Nucleus accumbens (tissue), 56 donors: ENCODE measurements around the gene TTLL5.
"Not testable (repeated sequence)": the region's sequence is repeated elsewhere in the genome, so short reads cannot be mapped to it uniquely, and the experiment has no call there.

Experiments used
- DNase-seq, 56 donors: peaks; one replicate each; lab custom pipeline; 2025; lab: John Stamatoyannopoulos, UW

Gene TTLL5

DNA sequence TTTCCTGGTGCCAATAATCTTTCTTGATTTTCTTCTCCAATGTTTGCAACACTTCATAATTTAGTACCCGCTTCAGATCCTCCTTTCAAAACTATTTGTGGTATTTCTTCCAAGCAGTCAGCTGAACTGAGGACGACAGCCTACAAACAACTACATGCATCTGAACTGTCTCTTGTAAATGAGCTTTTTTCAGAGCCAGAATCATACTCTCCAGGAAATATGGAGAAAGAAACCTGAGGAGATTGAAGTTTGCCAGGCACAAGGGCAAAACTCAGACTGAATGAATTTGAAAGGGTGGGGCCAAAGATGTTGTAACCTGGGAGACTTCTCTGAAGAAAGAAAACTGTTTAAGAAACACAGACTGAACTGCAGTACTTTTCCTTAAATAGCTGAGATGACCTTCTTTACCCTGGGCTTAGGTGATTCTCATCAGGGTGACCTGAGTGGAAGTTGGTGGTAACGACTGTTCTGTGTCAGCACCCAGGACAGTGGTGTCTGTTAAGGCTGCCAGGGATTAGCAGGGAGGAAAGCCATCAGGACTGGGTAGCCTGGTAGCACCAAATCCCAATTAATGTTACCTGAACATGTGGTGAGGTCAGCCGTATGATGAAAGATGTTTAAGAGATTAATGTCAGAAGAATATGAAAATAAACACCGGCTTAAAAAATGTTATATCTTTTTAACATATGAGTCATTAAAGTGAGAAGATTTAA lies 225.7 kb downstream of the TTLL5 start:
- DNase-seq: no peak

DNA sequence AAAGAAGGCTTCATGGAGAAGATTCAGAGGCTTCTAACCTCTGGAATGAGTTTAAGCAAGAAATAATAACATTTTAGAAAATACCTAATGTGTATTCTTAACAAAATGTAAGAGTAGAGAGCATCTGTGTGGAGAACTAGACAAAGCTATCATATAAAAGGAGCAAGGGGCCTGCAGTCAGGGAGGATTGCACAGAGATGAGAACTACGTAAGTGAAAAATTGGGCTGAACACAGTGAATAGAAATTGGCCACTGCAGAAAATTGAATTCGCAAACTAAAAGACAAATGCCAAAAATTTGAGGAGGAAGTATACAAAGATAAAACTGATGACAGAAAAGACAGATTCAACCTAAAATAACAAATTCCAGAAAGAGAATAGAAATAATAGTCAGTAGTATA lies 227.9 kb downstream of the TTLL5 start:
- DNase-seq: no peak

DNA sequence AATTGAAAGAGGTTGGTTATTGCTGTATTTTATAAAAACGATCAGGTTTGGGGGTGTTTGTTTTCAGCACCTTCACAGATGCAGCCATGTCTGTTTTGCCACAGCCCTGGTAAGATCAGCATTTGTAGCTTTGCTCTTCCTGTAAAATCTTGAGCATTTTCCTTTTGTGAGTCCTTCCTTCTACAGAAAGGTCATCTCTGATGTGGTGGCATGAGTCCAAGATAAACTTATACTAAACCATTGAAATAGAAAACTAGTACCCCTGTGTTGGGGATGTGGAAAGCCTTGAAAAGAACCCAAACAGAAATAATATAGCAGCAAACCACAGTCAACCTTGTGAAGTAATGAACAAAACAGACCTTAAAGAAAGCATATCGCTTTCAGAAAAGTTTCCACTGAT lies 235.3 kb downstream of the TTLL5 start:
- DNase-seq: no peak

DNA sequence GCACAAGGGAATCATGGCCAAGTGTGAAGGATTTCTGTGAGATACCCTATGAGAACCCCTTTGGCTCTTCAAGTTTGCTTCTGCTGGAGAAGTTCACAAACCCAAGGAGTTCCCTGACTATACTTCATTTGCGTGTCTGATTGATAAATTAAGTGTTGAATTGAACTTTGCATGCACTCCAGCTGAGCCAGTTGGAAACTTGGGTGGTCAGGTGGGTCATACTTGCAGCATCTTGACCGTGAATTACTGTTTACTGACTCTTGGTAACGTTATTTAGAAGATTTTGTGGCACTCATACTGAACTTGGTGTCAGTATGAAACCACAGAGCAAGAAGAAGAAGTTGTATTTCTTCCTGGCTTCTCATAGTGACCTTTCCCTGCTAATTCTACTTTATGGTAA lies 243.3 kb downstream of the TTLL5 start:
- DNase-seq: no peak

DNA sequence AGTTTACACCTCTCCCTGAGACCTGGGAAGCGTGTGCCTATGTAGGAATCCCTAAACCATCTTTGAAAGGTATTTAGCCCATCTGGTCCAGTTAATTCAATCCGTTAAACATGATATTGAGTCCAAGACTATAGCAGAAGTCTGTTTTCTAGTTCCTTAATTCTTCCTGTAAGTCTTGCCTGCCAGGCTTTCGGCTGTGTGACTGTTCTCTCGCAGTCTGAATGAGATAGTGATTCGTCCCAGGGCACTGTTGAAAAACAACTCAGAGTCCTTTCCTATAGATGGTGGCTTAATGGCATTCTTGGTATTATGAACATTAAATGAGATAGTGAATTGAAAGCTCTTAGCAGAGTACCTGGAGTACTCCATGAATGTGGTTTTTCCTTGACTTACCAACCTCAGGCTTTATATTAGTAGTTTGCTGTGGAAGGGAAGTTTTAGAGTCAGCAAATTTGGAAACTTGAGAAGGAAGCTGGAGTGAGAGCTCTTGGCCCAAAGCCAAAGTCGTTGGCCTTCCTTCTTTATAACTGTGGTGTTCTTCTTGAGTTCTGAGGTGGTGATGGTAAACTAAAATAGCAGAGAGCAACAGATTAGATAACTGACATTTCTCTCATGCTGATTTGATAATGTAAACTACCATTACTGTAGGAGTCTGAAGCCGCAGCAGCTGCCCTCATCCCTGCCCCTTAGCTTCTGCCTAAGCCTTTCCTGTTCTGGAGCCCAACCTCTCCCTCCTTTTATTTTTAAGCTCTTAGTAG lies 244.3 kb downstream of the TTLL5 start:
- peak in 2 of 56 donors; percentile 12 to 55 for DNase-seq

DNA sequence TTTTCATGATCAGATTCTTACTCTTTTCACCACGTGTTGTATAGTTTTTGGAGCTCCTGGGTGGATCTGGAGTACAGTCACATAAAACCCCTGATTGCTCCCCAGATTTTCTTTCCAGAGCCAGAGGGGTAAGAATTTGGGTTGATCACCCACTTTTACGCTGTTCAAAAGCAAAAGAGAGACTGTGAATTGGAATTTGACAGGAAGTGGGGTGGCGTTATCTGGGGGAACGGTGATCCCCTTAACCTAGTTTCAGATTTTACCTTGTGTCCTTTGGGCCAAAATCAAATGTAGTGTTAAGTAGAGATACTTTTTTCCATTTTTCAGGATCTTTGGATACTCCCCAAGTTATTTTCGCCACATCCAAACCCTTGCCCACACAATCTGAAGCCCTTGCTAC lies 245.2 kb downstream of the TTLL5 start:
- no peak for DNase-seq

DNA sequence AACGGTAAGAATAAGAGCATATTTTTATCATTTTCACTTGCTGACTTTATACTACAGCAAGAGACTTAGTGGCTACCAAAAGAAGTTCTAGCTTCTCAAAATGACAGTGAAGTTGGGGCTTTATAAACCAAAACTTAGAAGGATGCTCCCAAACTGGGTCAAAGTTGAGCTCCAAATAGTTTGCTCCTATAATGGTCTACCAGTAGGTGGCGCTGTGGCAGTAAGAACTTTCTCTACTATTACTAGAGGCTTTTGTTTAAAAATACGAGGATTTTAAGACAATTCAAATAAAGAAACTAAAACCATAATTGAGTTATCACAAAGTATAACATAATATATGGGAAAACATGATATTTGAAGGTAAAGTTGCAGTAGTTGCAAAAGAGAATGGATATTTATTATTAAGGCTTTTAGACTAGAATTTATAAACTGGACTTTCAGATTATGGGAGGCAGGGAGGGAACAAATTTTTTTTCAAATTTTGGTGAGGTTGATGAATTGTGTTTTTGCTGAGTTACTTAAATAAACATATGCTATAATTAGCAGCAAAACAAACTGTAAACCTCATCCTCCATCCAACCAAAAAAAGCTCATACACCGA lies 245.7 kb downstream of the TTLL5 start:
- peak in 35 of 56 donors; percentile 5 to 84 (median 41) for DNase-seq

DNA sequence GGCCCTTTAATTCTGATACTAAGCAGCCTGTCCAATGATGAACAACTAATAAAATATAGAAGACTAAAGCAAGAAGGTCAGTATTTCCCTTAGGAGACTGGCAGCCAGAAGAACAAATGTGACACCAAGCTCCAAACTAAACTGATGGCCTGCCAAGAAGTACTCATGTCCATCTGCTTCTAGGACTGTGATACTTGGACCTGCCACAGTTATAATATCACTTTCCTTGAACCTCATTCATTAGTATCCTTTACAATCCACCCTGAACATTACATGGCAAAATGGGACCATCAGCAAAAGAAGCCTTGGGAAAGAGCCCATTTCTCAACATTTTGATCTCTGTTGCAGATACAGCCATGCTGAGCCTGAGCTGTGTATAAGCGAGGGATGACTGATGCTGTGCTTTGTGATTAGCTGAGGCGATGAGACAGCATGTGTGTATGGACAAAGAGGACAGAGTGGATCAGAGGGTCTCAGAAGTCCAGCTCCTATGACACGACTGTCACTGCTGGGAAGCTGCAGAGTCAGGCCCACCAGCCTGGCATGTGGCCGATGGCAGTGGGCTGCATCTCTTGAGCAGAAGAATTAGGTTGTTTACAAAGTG lies 246.8 kb downstream of the TTLL5 start:
- DNase-seq: no peak

DNA sequence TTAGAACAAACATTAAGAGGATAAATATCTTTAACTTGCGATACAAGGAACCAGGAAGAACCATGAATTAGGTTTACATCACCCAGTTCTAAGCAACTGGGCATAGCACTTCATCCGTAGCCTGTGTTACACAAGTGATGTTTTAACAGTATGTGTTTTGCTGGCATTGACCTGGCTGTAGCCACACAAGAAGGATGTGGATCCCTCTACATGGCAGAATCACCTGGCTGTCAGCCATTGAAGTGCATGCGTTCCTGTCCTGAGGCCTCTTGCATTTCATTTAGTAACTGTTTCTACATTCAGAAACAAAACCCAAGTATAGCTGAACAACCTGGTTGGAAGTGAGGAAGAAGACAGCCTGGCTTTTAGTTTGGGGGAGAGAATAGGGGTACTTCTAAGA lies 248.6 kb downstream of the TTLL5 start:
- no peak for DNase-seq

DNA sequence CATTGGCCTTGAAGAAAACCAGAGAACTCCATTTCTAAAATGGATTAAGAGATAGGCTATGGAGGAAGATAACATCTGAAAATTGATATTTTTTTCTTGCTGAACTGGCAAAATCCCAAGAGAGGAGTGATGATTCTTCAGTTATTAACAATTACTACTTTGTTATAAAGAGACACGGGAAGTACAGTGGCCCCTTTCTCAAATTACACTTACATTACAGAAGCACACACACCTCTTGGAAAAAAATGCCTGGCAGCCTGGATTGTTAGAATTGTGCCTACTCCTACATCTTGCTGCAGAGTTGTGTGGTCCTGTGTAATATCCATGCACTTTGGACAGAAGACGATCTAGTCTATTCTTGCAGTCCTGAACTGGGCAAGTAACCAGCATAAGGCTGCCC lies 249.0 kb downstream of the TTLL5 start:
- no peak for DNase-seq

DNA sequence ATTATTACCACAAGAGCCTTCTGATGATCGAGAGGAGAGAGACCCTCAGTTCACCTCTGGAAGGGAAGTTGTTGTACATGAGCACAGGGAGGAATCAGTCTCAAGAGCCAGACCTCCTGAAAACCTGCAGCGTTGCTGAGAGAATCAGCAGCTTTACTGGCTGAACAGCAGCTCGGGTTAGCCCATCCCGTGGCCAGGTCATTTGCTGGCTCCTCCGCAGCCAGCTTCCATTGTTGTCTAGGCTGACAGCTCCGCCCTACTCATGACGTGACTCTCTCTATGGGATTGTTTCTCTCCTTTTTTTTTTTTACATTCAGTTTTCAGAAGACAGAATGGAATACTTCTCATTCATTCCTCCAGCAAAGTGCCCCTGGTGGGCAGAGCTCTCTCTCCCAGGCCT lies 250.8 kb downstream of the TTLL5 start:
- DNase-seq: peak in 35 of 56 donors; percentile 6 to 75 (median 43)

DNA sequence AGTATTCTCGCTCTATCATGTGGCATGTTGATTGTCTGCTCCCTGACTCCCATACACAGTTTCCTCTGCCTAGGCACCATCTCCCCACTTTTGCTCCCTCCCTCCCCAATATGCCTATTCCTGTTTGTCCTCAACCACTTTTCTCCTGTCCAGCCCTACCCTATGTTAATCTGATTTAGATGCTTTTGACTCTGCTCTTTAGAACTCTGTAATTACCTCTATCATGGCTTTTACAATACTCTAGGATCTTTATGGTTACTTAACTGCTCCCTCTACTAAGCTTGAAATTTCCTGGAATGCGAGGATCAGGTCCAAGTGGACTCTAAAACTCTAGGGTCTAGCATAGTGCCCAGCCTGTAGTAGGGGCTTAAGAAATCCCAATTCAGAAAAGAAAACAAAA lies 252.1 kb downstream of the TTLL5 start:
- no peak for DNase-seq

DNA sequence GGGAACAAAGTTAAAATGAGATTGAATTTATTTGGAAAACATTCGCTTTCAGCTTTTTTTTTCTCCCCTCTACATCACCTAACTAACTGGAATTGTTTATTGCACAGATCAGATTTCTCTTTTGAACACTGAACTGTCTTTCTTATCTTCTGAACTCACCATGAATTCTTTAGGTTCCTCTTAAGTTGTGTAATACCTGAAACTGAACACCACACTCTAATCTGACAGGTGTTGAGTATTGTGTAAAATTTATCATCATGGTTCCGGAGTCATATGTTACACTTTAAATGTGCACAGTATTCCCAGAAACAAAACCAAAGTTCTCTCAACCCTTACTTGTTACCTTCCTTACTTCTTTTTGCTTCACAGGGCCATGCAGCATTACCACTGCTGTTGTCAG lies 254.0 kb downstream of the TTLL5 start:
- no peak for DNase-seq

DNA sequence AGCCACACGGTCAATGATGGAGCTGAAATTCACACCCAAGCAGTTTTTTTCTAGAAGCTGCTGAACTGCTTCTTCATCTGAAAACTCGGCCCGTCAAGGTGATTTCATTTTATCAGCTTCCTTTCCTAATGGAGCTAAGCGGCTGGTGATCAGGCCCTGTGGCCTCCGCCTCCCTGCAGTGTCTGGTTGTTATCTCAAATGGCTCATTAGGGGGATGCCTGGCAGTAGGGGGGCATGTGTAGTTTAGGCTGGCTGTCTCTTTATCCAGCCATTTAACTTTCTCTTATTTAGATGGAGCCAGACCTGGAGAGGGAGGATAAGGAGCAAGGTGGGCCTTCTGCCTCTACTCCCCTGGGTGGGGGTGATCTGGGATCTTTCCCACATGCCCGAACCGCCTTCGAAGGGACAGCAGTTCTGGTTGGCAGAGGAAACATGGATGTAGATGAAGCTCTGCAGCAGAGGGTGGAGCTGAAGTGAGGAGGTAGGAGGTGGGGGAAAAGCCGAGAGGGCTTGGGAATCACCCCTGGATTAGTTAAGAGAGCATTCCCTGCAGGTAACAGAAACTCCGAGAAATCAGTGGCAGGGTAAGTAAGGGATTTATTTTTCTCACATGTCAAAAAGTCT lies 256.4 kb downstream of the TTLL5 start:
- DNase-seq: no peak

DNA sequence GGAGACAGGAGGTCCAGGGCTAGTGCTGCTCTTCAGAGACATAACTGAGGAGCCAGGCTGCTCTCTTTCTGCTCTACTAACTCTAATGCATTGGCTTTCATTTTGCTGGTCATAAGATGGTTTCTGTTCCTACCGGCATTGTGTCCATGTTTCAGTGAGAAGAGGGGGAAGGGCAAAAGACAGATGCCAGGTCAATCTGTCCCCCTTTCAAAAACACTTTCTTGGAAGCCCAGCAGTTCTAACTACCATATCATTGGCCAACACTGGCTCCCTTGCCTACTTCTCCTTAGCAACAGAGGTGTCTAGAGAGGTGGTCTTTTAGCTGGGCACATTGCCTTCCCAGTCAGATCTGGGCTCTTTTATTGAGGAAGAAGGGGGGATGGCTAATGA lies 256.9 kb downstream of the TTLL5 start:
- no peak for DNase-seq

DNA sequence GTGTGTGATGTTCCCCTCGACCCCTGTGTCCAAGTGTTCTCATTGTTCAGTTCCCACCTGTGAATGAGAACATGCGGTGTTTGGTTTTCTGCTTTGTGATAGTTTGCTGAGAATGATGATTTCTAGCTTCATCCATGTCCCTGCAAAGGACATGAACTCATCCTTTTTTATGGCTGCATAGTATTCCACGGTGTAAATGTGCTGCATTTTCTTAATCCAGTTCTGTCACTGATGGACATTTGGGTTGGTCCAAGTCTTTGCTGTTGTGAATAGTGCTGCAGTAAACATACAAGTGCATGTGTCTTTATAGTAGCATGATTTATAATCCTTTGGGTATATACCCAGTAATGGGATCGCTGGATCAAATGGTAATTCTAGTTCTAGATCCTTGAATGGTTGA lies 259.4 kb downstream of the TTLL5 start:
- DNase-seq: not testable (repeated sequence)

DNA sequence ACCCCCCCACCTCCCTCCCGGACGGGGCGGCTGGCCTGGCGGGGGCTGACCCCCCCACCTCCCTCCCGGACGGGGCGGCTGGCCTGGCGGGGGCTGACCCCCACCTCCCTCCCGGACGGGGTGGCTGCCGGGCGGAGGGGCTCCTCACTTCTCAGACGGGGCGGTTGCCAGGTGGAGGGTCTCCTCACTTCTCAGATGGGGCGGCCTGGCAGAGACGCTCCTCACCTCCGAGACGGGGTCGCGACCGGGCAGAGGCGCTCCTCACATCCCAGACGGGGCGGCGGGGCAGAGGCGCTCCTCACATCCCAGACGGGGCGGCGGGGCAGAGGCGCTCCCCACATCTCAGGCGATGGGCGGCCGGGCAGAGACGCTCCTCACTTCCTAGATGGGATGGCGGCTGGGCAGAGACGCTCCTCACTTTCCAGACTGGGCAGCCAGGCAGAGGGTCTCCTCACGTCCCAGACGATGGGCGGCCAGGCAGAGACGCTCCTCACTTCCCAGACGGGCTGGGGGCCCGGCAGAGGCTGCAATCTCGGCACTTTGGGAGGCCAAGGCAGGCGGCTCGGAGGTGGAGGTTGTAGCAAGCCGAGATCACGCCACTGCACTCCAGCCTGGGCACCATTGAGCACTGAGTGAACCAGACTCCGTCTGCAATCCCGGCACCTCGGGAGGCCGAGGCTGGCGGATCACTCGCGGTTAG lies 264.2 kb downstream of the TTLL5 start:
- not testable (repeated sequence) for DNase-seq

DNA sequence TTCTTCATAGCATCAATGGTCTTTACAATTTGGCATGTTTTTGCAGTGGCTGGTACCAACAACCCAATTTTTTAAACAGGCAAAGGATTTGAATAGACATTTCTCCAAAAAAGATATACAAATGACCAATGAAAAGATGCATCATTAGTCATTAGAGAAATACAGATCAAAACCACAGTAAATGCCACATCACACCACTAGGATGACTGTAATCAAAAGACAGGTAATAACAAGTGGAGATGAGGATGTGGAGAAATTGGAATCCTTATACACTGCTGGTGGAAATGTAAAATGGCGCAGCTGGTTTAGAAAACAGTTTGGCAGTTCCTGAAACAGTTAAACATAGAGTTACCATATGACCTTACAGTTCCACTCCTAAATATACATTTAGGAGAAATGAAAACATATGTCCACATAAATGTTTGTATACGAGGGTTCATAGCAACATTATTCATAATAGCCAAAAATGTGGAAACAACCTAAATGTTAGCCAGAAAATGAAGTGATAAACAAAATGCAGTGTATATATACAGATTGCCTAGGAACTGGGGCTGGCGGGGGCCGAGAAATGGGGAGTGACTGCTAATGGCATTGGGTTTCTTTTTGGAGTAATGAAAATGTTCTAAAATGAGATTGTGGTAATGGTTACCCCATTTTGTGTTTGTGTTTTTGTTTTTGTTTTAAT lies 265.5 kb downstream of the TTLL5 start:
- DNase-seq: no peak

DNA sequence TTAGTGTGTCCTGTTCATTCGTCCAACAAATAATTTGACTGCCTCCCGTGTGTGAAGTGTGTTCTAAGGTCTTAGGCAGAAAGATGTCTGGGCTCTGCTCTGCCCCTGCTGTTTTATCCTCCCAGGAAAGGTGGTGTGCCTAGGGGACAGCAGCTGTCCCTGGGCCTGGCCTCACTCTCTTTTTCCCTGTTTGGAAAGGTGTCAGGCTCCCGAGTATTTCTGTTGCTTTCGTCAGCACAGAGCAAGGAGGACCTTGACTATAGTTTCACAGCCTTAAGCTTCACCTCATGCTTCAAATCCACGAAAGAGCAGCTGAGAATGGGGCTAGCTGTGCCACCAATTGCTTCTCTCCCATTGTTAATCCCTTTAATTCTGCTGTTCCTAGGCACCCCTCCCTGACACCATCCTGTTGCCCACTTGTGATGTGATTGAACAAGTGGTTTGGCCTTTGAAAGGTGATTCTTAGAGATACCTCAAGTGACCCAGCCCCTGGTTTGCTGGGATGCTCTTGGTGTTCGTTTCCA lies 266.6 kb downstream of the TTLL5 start:
- DNase-seq: no peak
